Epithelial cell of proximal tubule (primary cell): ENCODE results near the gene HENMT1. TPM values are rescaled to one million over a fixed set of nuclear protein-coding genes. Genes with fewer than 3 reads are reported as not detected.
"Not testable (repeated sequence)": the region's sequence is repeated elsewhere in the genome, so short reads cannot be mapped to it uniquely, and the experiment has no call there.

Experiments used
- DNase-seq: peaks from one replicate; pipeline ENCODE4 v3.0.0-alpha.2; 2011; ENCODE audit warnings: low read depth
- H3K4me3 ChIP-seq: 2 replicates; pipeline ENCODE4 v1.5.1; 2011; ENCODE audit warnings: low read depth, mild to moderate bottlenecking, low read length
- CTCF ChIP-seq: conservative IDR thresholded peaks from 2 replicates; pipeline ENCODE4 v1.5.1; 2012; ENCODE audit warnings: low read depth, mild to moderate bottlenecking, low read length
- total RNA-seq: library from RNA; depleted of rRNA; stranded (reverse); fragments of >200 nt; gene quantifications from 2 replicates; pipeline ENCODE4 v1.2.3, GENCODE V29; 2015

Gene HENMT1
- 2.8 and 7.7 TPM in 2 replicates for total RNA-seq

- no peak for DNase-seq
- no peak for TF ChIP-seq CTCF
- H3K4me3 ChIP-seq: peak within 1 kb of the TSS; percentile 59
Observed at GRCh38 chr1:108661030-108661609, at the start of gene HENMT1. Gene HENMT1 (minus strand): TSS chr1:108661093. CDS start chr1:108659884, 1,209 bp downstream.

GRCh38 chr1:108708691-108709660, 48.1 kb upstream of the HENMT1 start:
- peak; percentile 23 for TF ChIP-seq CTCF
- H3K4me3 ChIP-seq: no peak overlapping the region
- no peak for DNase-seq

- no peak overlapping the region for H3K4me3 ChIP-seq
- TF ChIP-seq CTCF: no peak
- DNase-seq: no peak
Observed at GRCh38 chr1:108706643-108707042, 45.8 kb upstream of the HENMT1 start.

- peak; percentile 22 for DNase-seq
- no peak overlapping the region for H3K4me3 ChIP-seq
- no peak for TF ChIP-seq CTCF
Observed at GRCh38 chr1:108704496-108704895, 43.6 kb upstream of the HENMT1 start.

- no peak for DNase-seq
- no peak for TF ChIP-seq CTCF
- H3K4me3 ChIP-seq: no peak overlapping the region
Observed at GRCh38 chr1:108703939-108704338, 43.0 kb upstream of the HENMT1 start.

GRCh38 chr1:108702109-108702508, 41.2 kb upstream of the HENMT1 start:
- not testable (repeated sequence) for DNase-seq, H3K4me3 ChIP-seq

- H3K4me3 ChIP-seq: no peak overlapping the region
- DNase-seq: no peak
- no peak for TF ChIP-seq CTCF
Observed at GRCh38 chr1:108701176-108701849, 40.4 kb upstream of the HENMT1 start.
